Measurements from ENCODE around the gene TGFBR3L.

TGFBR3L gene

GRCh38 chr19:7914598-7915045 is at the start of gene TGFBR3L:
TGFBR3L (plus strand) TSS chr19:7914830.
- no peak for DNase-seq

- DNase-seq = no peak
Measured at GRCh38 chr19:7865262-7865911, 49.2 kb upstream of the TGFBR3L start.

- DNase-seq = no peak
Measured at GRCh38 chr19:7866399-7867091, 48.1 kb upstream of the TGFBR3L start.

- DNase-seq = no peak
Measured at GRCh38 chr19:7867092-7867844, 47.4 kb upstream of the TGFBR3L start.

GRCh38 chr19:7868326-7868670 is 46.3 kb upstream of the TGFBR3L start:
- DNase-seq = peak in 1 of 4 experiments; percentile 43

GRCh38 chr19:7868671-7869452 is 45.8 kb upstream of the TGFBR3L start:
- peak; percentile 58 to 78 (median 70) for DNase-seq

- peak; percentile 58 to 76 (median 64) for DNase-seq
Measured at GRCh38 chr19:7869453-7869909, 45.1 kb upstream of the TGFBR3L start.

- peak in 2 of 4 experiments; percentile 28 to 41 for DNase-seq
Measured at GRCh38 chr19:7869910-7870511, 44.6 kb upstream of the TGFBR3L start.

GRCh38 chr19:7870571-7871436 is 43.8 kb upstream of the TGFBR3L start:
- no peak for DNase-seq

- DNase-seq = peak; percentile 43 to 66 (median 58)
Measured at GRCh38 chr19:7871437-7872305, 43.0 kb upstream of the TGFBR3L start.

GRCh38 chr19:7872306-7873204 is 42.1 kb upstream of the TGFBR3L start:
- DNase-seq = no peak

GRCh38 chr19:7873304-7874075 is 41.1 kb upstream of the TGFBR3L start:
- DNase-seq = no peak

- no peak for DNase-seq
Measured at GRCh38 chr19:7874076-7874896, 40.3 kb upstream of the TGFBR3L start, which contains the start of gene PRR36. PRR36 (minus strand) TSS chr19:7874390; CDS start chr19:7873689, 701 bp downstream.

- no peak for DNase-seq
Measured at GRCh38 chr19:7874897-7875273, 39.7 kb upstream of the TGFBR3L start.

- no peak for DNase-seq
Measured at GRCh38 chr19:7877249-7877836, 37.3 kb upstream of the TGFBR3L start.

GRCh38 chr19:7879111-7879807 is 35.4 kb upstream of the TGFBR3L start:
- DNase-seq = no peak

Measured in activated CD4-positive, CD25-positive, alpha-beta regulatory T cell (primary cell).